ENCODE measurements around the gene HOXB9. TPM values are rescaled to one million over a fixed set of nuclear protein-coding genes. Genes with fewer than 3 reads are reported as not detected.

The HOXB9 gene
- total and polyA plus RNA-seq, 2 donors (not counting 3 experiments of a cell fraction or from before 2014, with no cell fraction given) = 0.79 to 1.1 TPM

DNA sequence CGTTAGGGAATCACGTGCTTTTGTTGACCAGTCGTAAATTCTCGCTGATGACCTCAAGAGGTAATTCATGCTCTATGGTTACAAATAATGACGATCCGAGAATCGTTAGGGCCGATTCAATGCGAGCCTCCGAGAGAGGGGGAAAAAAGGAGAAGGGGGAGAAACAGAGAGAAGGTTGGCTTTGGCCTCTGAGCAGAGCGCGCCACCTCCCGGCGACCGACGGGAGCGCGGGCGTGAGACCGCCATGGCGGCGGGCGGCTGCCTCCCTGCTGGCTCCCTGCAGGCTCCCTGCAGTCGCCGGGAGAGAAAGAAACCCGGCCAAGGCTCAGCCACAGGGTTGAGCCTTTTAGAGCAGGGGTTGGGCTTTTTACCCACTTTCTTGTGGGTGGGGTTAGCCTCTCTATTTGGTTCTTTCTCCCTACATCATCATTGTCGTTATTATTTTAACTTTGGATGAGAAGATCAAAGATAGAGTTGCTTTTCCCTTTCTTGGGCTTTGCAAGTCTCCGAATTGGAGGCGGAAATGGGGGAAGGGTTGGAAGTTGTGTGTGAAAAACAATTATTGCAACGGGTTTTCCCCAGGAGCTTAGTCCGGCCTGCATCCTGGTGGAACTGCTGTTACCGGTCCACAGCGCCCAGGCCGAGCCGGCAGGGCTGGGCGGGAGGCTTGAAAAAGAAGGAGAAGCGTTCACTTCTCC, 32.2 kb downstream of the HOXB9 start:
- Histone ChIP-seq H3K4me2 (ENCODE audit: insufficient read depth, low read length) (peak overlapping the region; percentile 13), H3K4me1 (ENCODE audit: control insufficient read depth, extremely low read depth, insufficient read depth, low read length) (peaks cover 25% of the 10 kb centered on the region), H3K9ac (replicated peaks; ENCODE audit: extremely low read depth, insufficient read depth, low read length) (no peak overlapping the region), H2AFZ (ENCODE audit: low read depth, low read length) (no peak overlapping the region), H3K27me3 (ENCODE audit: control insufficient read depth in 2 of 2, insufficient read depth in 2 of 2, low read length in 2 of 2) (no peaks in the 10 kb centered on the region), H3K9me1 (replicated peaks; ENCODE audit: control insufficient read depth, extremely low read depth, insufficient read depth, low read length) (no peaks in the 10 kb centered on the region), H3K36me3 (ENCODE audit: control insufficient read depth in 2 of 2, extremely low read depth in 1 of 2, insufficient read depth in 2 of 2, low read length in 2 of 2) (peaks cover 3 to 11% of the 10 kb centered on the region in 2 experiments), H3K79me2 (ENCODE audit: control insufficient read depth, insufficient read depth, low read length) (peaks cover 43% of the 10 kb centered on the region), H3K9me3 (replicated peaks; ENCODE audit: control insufficient read depth, insufficient read depth, low read length) (no peaks in the 10 kb centered on the region), H4K20me1 (replicated peaks; ENCODE audit: control insufficient read depth, extremely low read depth, insufficient read depth, low read length) (no peaks in the 10 kb centered on the region), H3K4me3 (replicated peaks in 1 of 3; ENCODE audit: insufficient read depth in 1 of 3, low read depth in 1 of 3, low read length in 3 of 3) (no peak overlapping the region), H3K27ac (ENCODE audit: insufficient read depth, low read depth, low read length) (peak overlapping the region; percentile 0)
- POLR2A ChIA-PET = no interaction called here
- intact Hi-C loops (cut with micrococcal nuclease) = loop anchor here (1.0 kb wide), 2 partner anchors 98 to 379 kb away; no protein-coding TSS in a partner anchor
- peak; percentile 86 for DNase-seq (ENCODE audit: low read depth, low spot score)
- TF ChIP-seq POLR2AphosphoS5 (IDR thresholded peaks at IDR 0.05; ENCODE audit: insufficient read depth, low read depth, low read length) = peak; percentile 35
- TF ChIP-seq, protein P1, sequence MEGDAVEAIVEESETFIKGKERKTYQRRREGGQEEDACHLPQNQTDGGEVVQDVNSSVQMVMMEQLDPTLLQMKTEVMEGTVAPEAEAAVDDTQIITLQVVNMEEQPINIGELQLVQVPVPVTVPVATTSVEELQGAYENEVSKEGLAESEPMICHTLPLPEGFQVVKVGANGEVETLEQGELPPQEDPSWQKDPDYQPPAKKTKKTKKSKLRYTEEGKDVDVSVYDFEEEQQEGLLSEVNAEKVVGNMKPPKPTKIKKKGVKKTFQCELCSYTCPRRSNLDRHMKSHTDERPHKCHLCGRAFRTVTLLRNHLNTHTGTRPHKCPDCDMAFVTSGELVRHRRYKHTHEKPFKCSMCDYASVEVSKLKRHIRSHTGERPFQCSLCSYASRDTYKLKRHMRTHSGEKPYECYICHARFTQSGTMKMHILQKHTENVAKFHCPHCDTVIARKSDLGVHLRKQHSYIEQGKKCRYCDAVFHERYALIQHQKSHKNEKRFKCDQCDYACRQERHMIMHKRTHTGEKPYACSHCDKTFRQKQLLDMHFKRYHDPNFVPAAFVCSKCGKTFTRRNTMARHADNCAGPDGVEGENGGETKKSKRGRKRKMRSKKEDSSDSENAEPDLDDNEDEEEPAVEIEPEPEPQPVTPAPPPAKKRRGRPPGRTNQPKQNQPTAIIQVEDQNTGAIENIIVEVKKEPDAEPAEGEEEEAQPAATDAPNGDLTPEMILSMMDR (IDR thresholded peaks at IDR 0.05; ENCODE audit: extremely low read depth in 1 of 2, insufficient read depth in 1 of 2, low read depth in 1 of 2, low read length in 2 of 2) = peak; percentile 95 to 97
- TF ChIP-seq EZH2 (IDR thresholded peaks at IDR 0.05; ENCODE audit: borderline replicate concordance, low read depth, low read length, severe bottlenecking) = no peak
- TF ChIP-seq FOS (IDR thresholded peaks at IDR 0.05; ENCODE audit: borderline replicate concordance, insufficient read depth, low read length) = no peak
- no peak for TF ChIP-seq GATA2 (IDR thresholded peaks at IDR 0.05; ENCODE audit: insufficient read depth, insufficient read length, low read depth, low read length)
- TF ChIP-seq, protein P2, sequence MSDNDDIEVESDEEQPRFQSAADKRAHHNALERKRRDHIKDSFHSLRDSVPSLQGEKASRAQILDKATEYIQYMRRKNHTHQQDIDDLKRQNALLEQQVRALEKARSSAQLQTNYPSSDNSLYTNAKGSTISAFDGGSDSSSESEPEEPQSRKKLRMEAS (IDR thresholded peaks at IDR 0.05; ENCODE audit: insufficient read depth, insufficient read length) = no peak
- no peak for TF ChIP-seq JUN (IDR thresholded peaks at IDR 0.05; ENCODE audit: borderline replicate concordance, insufficient read depth, insufficient read length, low read depth)
- BruUV-seq (replicated peaks) = no TSS peak
- CTCF ChIA-PET = interaction anchor here (0.8 to 4.2 kb wide), 19 partner anchors 19 to 385 kb away, joined by 3 to 31 read pairs (median 4); no protein-coding TSS in a partner anchor
- dilution Hi-C loops (cut with MboI; ENCODE audit: extremely low pct_ligation_motif_present, low sequenced_read_pairs) = no loop called here
- peak; percentile 83 for FAIRE-seq

Measured in endothelial cell of umbilical vein (primary cell).